CD8-positive, alpha-beta memory T cell (primary cell): Measurements from ENCODE around the gene GNAL. TPM values are rescaled to one million over a fixed set of nuclear protein-coding genes. Genes with fewer than 3 reads are reported as not detected.

Experiments used
- CTCF ChIA-PET: fragments of 350-600 bp; sonication (Branson Sonifier 250); formaldehyde crosslinking; loops from one replicate; lab custom pipeline; 2021; ENCODE audit warnings: antibody characterized with exemption; lab: Charles Lee
- POLR2A ChIA-PET: fragments of 350-600 bp; sonication (Branson Sonifier 250); formaldehyde crosslinking; loops from one replicate; lab custom pipeline; 2021; ENCODE audit warnings: antibody characterized with exemption; lab: Charles Lee
- DNase-seq, 5 donors: peaks; one replicate each; pipeline versions ENCODE4 v3.0.0 to v3.0.0-alpha.2; 2020 to 2022; ENCODE audit warnings: mixed read lengths in 1 of 5
- H3K27ac ChIP-seq: one replicate; pipeline ENCODE4 v1.7.0; 2013; ENCODE audit warnings: low read depth, mild to moderate bottlenecking, low read length, moderate library complexity
- H3K27me3 ChIP-seq: 2 replicates; pipeline ENCODE4 v1.7.0; 2013; ENCODE audit warnings: low read length, mild to moderate bottlenecking; ENCODE audit not compliant: insufficient read depth, poor library complexity, severe bottlenecking
- H3K36me3 ChIP-seq: 2 replicates; pipeline ENCODE4 v1.7.0; 2013; ENCODE audit warnings: mild to moderate bottlenecking, low read length, moderate library complexity; ENCODE audit not compliant: insufficient read depth
- H3K4me1 ChIP-seq: 2 replicates; pipeline ENCODE4 v1.7.0; 2013; ENCODE audit warnings: mild to moderate bottlenecking, low read length, moderate library complexity; ENCODE audit not compliant: insufficient read depth
- H3K4me3 ChIP-seq: 2 replicates; pipeline ENCODE4 v1.7.0; 2013; ENCODE audit warnings: mild to moderate bottlenecking, low read length
- H3K9me3 ChIP-seq: 2 replicates; pipeline ENCODE4 v1.7.0; 2013; ENCODE audit warnings: mild to moderate bottlenecking, low read length
- H3K27ac Mint-ChIP-seq, 8 donors: one replicate each; pipeline ENCODE4 v1.8.0; 2020 to 2021; ENCODE audit warnings: mixed read lengths in 8 of 8, mild to moderate bottlenecking in 6 of 8, inconsistent platforms in 3 of 8, moderate library complexity in 3 of 8
- H3K27me3 Mint-ChIP-seq, 2 donors: one replicate each; pipeline ENCODE4 v1.8.0; 2020 to 2021; ENCODE audit warnings: mixed read lengths in 2 of 2, mild to moderate bottlenecking in 1 of 2, moderate library complexity in 1 of 2
- H3K36me3 Mint-ChIP-seq, 3 donors: one replicate each; pipeline ENCODE4 v1.8.0; 2020 to 2021; ENCODE audit warnings: mixed read lengths in 3 of 3, inconsistent platforms in 1 of 3, mild to moderate bottlenecking in 1 of 3
- H3K4me1 Mint-ChIP-seq, 3 donors: one replicate each; pipeline ENCODE4 v1.8.0; 2020 to 2021; ENCODE audit warnings: mixed read lengths in 3 of 3, inconsistent platforms in 1 of 3, mild to moderate bottlenecking in 1 of 3
- H3K4me3 Mint-ChIP-seq, 7 donors: one replicate each; pipeline ENCODE4 v1.8.0; 2020 to 2021; ENCODE audit warnings: mixed read lengths in 7 of 7, mild to moderate bottlenecking in 6 of 7, moderate library complexity in 4 of 7, inconsistent platforms in 2 of 7
- H3K9me3 Mint-ChIP-seq, 5 donors: one replicate each; pipeline ENCODE4 v1.8.0; 2020 to 2022; ENCODE audit warnings: mixed read lengths in 5 of 5, mild to moderate bottlenecking in 3 of 5, moderate library complexity in 2 of 5, inconsistent platforms in 1 of 5
- polyA plus RNA-seq: library from polyadenylated mRNA; unstranded; fragments of 300-500 nt; fragmentation: Illumina TruSeq; gene quantifications from one replicate; pipeline ENCODE4 v1.2.3, GENCODE V29; 2021
- total RNA-seq, 2 experiments: library from RNA; stranded (reverse); gene quantifications; one replicate each; pipeline ENCODE4 v1.2.3, GENCODE V29; 2021

Gene GNAL
- total and polyA plus RNA-seq, 3 experiments from 2014 or later: 0.04 to 0.38 TPM; not detected in 1

- H3K27me3 ChIP-seq: no peaks in the 10 kb centered on the region
- peaks cover 0 to 5% (median 0%) of the 10 kb centered on the region in 3 donors for H3K4me1 Mint-ChIP-seq
- H3K36me3 ChIP-seq: no peaks in the 10 kb centered on the region
- H3K27ac Mint-ChIP-seq: peak overlapping the region in 2 of 8 donors; percentile 4 to 91
- no peaks in the 10 kb centered on the region for H3K9me3 Mint-ChIP-seq
- H3K4me3 ChIP-seq: no peak overlapping the region
- no peak overlapping the region for H3K27ac ChIP-seq
- POLR2A ChIA-PET: interaction anchor here (0.6 kb wide), 1 partner anchor 10 kb away, joined by 3 read pairs; no protein-coding TSS in a partner anchor
- CTCF ChIA-PET: interaction anchor here (1.1 kb wide), 1 partner anchor 10 kb away, joined by 3 read pairs; no protein-coding TSS in a partner anchor
- H3K4me3 Mint-ChIP-seq: no peak overlapping the region
- H3K36me3 Mint-ChIP-seq: peaks cover 0 to 3% (median 0%) of the 10 kb centered on the region in 3 donors
- H3K27me3 Mint-ChIP-seq: peaks cover 2 to 8% of the 10 kb centered on the region in 2 donors
- no peaks in the 10 kb centered on the region for H3K4me1 ChIP-seq
- no peak for DNase-seq
- H3K9me3 ChIP-seq: no peaks in the 10 kb centered on the region
Measured at GRCh38 chr18:11860594-11861450, 171.8 kb downstream of the GNAL start.

GRCh38 chr18:11861583-11862288 is 172.7 kb downstream of the GNAL start:
- Mint-ChIP-seq H3K4me3 (peak overlapping the region in 1 of 7 donors; percentile 40), H3K36me3 (no peaks in the 10 kb centered on the region), H3K4me1 (peaks cover 0 to 5% (median 0%) of the 10 kb centered on the region in 3 donors), H3K9me3 (no peaks in the 10 kb centered on the region), H3K27ac (no peak overlapping the region), H3K27me3 (peaks cover 9 to 10% of the 10 kb centered on the region in 2 donors)
- no peaks in the 10 kb centered on the region for H3K27me3 ChIP-seq
- no peak for DNase-seq
- H3K36me3 ChIP-seq: no peaks in the 10 kb centered on the region
- H3K9me3 ChIP-seq: no peaks in the 10 kb centered on the region
- H3K27ac ChIP-seq: no peak overlapping the region
- POLR2A ChIA-PET: no interaction called here
- CTCF ChIA-PET: no interaction called here
- no peaks in the 10 kb centered on the region for H3K4me1 ChIP-seq
- H3K4me3 ChIP-seq: no peak overlapping the region

- no peaks in the 10 kb centered on the region for H3K4me1 ChIP-seq
- Mint-ChIP-seq H3K27ac (no peak overlapping the region), H3K4me3 (no peak overlapping the region), H3K4me1 (peaks cover 0 to 5% (median 0%) of the 10 kb centered on the region in 3 donors), H3K36me3 (no peaks in the 10 kb centered on the region), H3K9me3 (no peaks in the 10 kb centered on the region), H3K27me3 (peaks cover 9 to 15% of the 10 kb centered on the region in 2 donors)
- H3K9me3 ChIP-seq: no peaks in the 10 kb centered on the region
- ChIA-PET CTCF (no interaction called here), POLR2A (no interaction called here)
- DNase-seq: no peak
- no peak overlapping the region for H3K27ac ChIP-seq
- H3K36me3 ChIP-seq: no peaks in the 10 kb centered on the region
- no peak overlapping the region for H3K4me3 ChIP-seq
- H3K27me3 ChIP-seq: no peaks in the 10 kb centered on the region
Measured at GRCh38 chr18:11862468-11863137, 173.5 kb downstream of the GNAL start.

- Histone ChIP-seq H3K36me3 (no peaks in the 10 kb centered on the region), H3K4me3 (no peak overlapping the region), H3K27ac (no peak overlapping the region), H3K9me3 (no peaks in the 10 kb centered on the region), H3K4me1 (no peaks in the 10 kb centered on the region), H3K27me3 (no peaks in the 10 kb centered on the region)
- POLR2A ChIA-PET: no interaction called here
- DNase-seq: no peak
- Mint-ChIP-seq H3K36me3 (no peaks in the 10 kb centered on the region), H3K27me3 (peaks cover 10 to 23% of the 10 kb centered on the region in 2 donors), H3K9me3 (no peaks in the 10 kb centered on the region), H3K4me1 (no peaks in the 10 kb centered on the region), H3K4me3 (no peak overlapping the region), H3K27ac (peak overlapping the region in 1 of 8 donors; percentile 54)
- CTCF ChIA-PET: no interaction called here
Measured at GRCh38 chr18:11864471-11864870, 175.4 kb downstream of the GNAL start.

- Mint-ChIP-seq H3K27ac (peak overlapping the region in 2 of 8 donors; percentile 18 to 61), H3K9me3 (no peaks in the 10 kb centered on the region), H3K27me3 (peaks cover 10 to 23% of the 10 kb centered on the region in 2 donors), H3K36me3 (no peaks in the 10 kb centered on the region), H3K4me1 (no peaks in the 10 kb centered on the region), H3K4me3 (no peak overlapping the region)
- no peaks in the 10 kb centered on the region for H3K9me3 ChIP-seq
- H3K4me3 ChIP-seq: no peak overlapping the region
- no peaks in the 10 kb centered on the region for H3K4me1 ChIP-seq
- POLR2A ChIA-PET: no interaction called here
- no peak for DNase-seq
- H3K36me3 ChIP-seq: no peaks in the 10 kb centered on the region
- H3K27me3 ChIP-seq: no peaks in the 10 kb centered on the region
- H3K27ac ChIP-seq: no peak overlapping the region
- CTCF ChIA-PET: no interaction called here
Measured at GRCh38 chr18:11865071-11865470, 176.0 kb downstream of the GNAL start.

- H3K4me3 ChIP-seq: no peak overlapping the region
- Mint-ChIP-seq H3K36me3 (no peaks in the 10 kb centered on the region), H3K27me3 (peaks cover 8 to 28% of the 10 kb centered on the region in 2 donors), H3K9me3 (no peaks in the 10 kb centered on the region), H3K4me1 (peaks cover under 1 to 6% (median 1%) of the 10 kb centered on the region in 3 donors), H3K4me3 (no peak overlapping the region), H3K27ac (peak overlapping the region in 1 of 8 donors; percentile 72)
- no peaks in the 10 kb centered on the region for H3K9me3 ChIP-seq
- H3K27ac ChIP-seq: no peak overlapping the region
- no peak for DNase-seq
- POLR2A ChIA-PET: interaction anchor here (0.6 kb wide), 1 partner anchor 13 kb away, joined by 3 read pairs; no protein-coding TSS in a partner anchor
- CTCF ChIA-PET: no interaction called here
- H3K4me1 ChIP-seq: no peaks in the 10 kb centered on the region
- H3K27me3 ChIP-seq: no peaks in the 10 kb centered on the region
- no peaks in the 10 kb centered on the region for H3K36me3 ChIP-seq
Measured at GRCh38 chr18:11866329-11866728, 177.3 kb downstream of the GNAL start.

GRCh38 chr18:11866764-11867163 is 177.7 kb downstream of the GNAL start:
- no peak overlapping the region for H3K27ac ChIP-seq
- no peak overlapping the region for H3K4me3 ChIP-seq
- Mint-ChIP-seq H3K27me3 (peaks cover 7 to 30% of the 10 kb centered on the region in 2 donors), H3K4me1 (peaks cover 2 to 10% (median 5%) of the 10 kb centered on the region in 3 donors), H3K36me3 (no peaks in the 10 kb centered on the region), H3K4me3 (no peak overlapping the region), H3K9me3 (no peaks in the 10 kb centered on the region), H3K27ac (no peak overlapping the region)
- CTCF ChIA-PET: no interaction called here
- POLR2A ChIA-PET: no interaction called here
- H3K27me3 ChIP-seq: no peaks in the 10 kb centered on the region
- no peaks in the 10 kb centered on the region for H3K36me3 ChIP-seq
- H3K9me3 ChIP-seq: no peaks in the 10 kb centered on the region
- H3K4me1 ChIP-seq: no peaks in the 10 kb centered on the region
- DNase-seq: no peak
